Upper lobe of right lung (tissue), 1 donor: ENCODE measurements around the gene DNMT3B. TPM values are rescaled to one million over a fixed set of nuclear protein-coding genes. Genes with fewer than 3 reads are reported as not detected.
"Not testable (repeated sequence)": the region's sequence is repeated elsewhere in the genome, so short reads cannot be mapped to it uniquely, and the experiment has no call there.

Experiments used
- ATAC-seq: fragments of 200-7000 bp; cut with Tn5 transposase; one replicate; pipeline ENCODE4 v1.9.1; 2020; ENCODE audit warnings: mild to moderate bottlenecking, moderate library complexity
- DNase-seq: peaks from one replicate; pipeline ENCODE4 v3.0.0-alpha.2; 2020
- H3K27ac ChIP-seq: fragments of 200-600 bp; one replicate; pipeline ENCODE4 v1.8.0; 2022
- H3K27me3 ChIP-seq: fragments of 200-600 bp; one replicate; pipeline ENCODE4 v1.8.0; 2022; ENCODE audit warnings: mild to moderate bottlenecking
- H3K36me3 ChIP-seq: fragments of 200-600 bp; one replicate; pipeline ENCODE4 v1.8.0; 2022
- H3K4me1 ChIP-seq: fragments of 200-600 bp; one replicate; pipeline ENCODE4 v1.8.0; 2022
- H3K4me3 ChIP-seq: fragments of 200-600 bp; one replicate; pipeline ENCODE4 v1.8.0; 2022; ENCODE audit warnings: mild to moderate bottlenecking
- H3K9me3 ChIP-seq: fragments of 200-600 bp; one replicate; pipeline ENCODE4 v1.8.0; 2022
- intact Hi-C: fragments of 100-400 bp; cut with DNase I; formaldehyde crosslinking; loops from one replicate; pipeline ENCODE4 v1.11.0; 2022
- total RNA-seq: library from RNA; stranded (reverse); fragmentation: NEBNext Ultra II Directional; extraction: Animal tissue kit (Norgen Biotek cat#: 25700); gene quantifications from one replicate; pipeline ENCODE4 v1.2.1, GENCODE V29; 2021
- TF ChIP-seq, protein P1 (sequence below): fragments of 200-600 bp; IDR thresholded peaks from one replicate; pipeline ENCODE4 v1.8.0; 2022; ENCODE audit warnings: antibody characterized with exemption
- donor health status: DM: no; HTN: yes; CAD: no; lungs with severe emphysema.

DNMT3B gene
- total RNA-seq, 1 donor from 2014 or later = 0.84 TPM

DNA sequence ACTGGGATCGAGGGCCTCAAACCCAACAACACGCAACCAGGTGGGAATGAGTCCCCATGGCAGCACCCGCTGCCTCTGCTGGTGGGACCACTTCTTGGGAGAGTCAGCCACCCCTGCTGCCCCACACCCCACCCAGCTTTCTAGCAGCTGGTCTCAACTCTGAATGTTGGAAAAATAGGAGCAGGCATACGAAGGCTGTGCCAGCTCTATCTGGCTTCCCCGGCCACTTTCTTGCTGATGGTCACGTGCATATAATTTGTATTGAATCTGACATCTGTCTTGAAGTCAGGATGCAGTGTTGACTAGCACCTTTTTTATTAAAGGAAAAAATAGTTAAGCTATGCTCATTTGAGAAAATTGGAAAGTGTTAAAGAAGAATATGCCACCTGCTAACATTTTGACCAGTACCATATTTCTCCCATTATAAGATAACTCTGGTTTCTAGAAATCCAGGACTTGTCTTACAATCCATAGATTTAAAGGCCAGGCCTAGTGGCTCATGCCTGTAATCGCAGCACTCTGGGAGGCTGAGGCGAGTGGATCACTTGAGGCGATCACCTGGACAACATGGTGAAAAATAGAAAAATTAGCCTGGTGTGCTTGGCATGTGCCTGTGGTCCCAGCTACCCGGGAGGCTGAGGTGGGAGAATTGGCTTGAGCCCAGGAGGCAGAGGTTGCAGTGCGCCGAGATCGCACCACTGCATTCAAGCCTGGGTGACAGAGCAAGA lies 30.7 kb downstream of the DNMT3B start:
- DNase-seq = no peak
- intact Hi-C loops = no loop called here
- TF ChIP-seq, protein P1, sequence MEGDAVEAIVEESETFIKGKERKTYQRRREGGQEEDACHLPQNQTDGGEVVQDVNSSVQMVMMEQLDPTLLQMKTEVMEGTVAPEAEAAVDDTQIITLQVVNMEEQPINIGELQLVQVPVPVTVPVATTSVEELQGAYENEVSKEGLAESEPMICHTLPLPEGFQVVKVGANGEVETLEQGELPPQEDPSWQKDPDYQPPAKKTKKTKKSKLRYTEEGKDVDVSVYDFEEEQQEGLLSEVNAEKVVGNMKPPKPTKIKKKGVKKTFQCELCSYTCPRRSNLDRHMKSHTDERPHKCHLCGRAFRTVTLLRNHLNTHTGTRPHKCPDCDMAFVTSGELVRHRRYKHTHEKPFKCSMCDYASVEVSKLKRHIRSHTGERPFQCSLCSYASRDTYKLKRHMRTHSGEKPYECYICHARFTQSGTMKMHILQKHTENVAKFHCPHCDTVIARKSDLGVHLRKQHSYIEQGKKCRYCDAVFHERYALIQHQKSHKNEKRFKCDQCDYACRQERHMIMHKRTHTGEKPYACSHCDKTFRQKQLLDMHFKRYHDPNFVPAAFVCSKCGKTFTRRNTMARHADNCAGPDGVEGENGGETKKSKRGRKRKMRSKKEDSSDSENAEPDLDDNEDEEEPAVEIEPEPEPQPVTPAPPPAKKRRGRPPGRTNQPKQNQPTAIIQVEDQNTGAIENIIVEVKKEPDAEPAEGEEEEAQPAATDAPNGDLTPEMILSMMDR = no peak

DNA sequence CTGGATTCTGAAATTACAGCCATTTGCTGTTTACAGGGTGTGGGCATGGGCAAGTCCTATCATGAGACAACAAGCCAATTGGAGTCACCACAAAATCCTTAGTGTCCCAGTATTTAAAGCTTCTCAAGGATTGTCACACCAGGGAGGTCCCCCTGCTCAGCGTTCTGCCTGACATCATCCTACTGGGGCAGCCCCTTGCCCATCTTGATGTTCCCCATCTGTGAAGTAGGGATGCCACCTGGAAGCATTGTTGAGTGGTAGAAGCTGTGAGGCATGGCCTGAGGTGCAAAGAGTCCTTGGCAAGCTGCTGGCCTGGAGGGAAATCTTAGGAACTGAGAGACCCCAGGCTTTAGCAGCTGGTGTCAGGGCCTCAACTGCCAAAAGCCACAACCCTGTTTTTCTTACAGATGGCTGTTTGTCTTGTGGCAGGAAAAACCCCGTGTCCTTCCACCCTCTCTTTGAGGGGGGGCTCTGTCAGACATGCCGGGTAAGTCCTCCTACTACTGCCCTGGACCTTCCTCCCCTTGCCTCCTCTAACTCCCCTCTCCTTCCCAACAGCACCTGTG lies 34.3 kb downstream of the DNMT3B start:
- no peaks in the 10 kb centered on the region for H3K36me3 ChIP-seq
- DNase-seq (no peak), ATAC-seq (no peak)
- H3K4me1 ChIP-seq = peaks cover 4% of the 10 kb centered on the region
- H3K4me3 ChIP-seq = no peak overlapping the region
- intact Hi-C loops = no loop called here
- TF ChIP-seq, protein P1 = no peak
- no peaks in the 10 kb centered on the region for H3K9me3 ChIP-seq
- no peak overlapping the region for H3K27ac ChIP-seq
- H3K27me3 ChIP-seq = no peaks in the 10 kb centered on the region

More for the DNA sequence above, 30.7 kb downstream of the DNMT3B start:
- Histone ChIP-seq H3K4me3 (no peak overlapping the region), H3K27me3 (no peaks in the 10 kb centered on the region), H3K36me3 (no peaks in the 10 kb centered on the region), H3K4me1 (peaks cover 4% of the 10 kb centered on the region), H3K27ac (no peak overlapping the region), H3K9me3 (no peaks in the 10 kb centered on the region)
- no peak for ATAC-seq

DNA sequence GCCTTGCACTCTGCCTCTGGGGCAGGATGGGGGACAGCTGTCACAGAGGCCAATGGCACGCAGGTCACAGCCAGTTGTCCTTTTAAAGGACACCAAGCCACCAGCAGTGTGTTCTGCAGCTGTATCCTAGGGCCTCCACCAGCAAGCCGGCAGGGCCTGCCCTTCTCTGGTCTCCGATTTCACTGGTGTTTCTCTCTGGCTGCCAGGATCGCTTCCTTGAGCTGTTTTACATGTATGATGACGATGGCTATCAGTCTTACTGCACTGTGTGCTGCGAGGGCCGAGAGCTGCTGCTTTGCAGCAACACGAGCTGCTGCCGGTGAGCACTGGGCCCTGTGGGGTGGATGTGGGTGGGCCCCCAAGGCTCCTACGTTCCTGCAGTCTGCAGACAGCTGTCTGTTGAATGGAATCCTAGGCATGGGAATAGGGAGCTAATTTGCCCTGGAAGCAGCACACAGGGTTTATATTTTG lies 34.8 kb downstream of the DNMT3B start:
- no peak overlapping the region for H3K4me3 ChIP-seq
- no peaks in the 10 kb centered on the region for H3K36me3 ChIP-seq
- intact Hi-C loops = no loop called here
- peaks cover 4% of the 10 kb centered on the region for H3K4me1 ChIP-seq
- DNase-seq (no peak), ATAC-seq (no peak)
- TF ChIP-seq, protein P1 = no peak
- H3K9me3 ChIP-seq = no peaks in the 10 kb centered on the region
- no peaks in the 10 kb centered on the region for H3K27me3 ChIP-seq
- H3K27ac ChIP-seq = no peak overlapping the region

DNA sequence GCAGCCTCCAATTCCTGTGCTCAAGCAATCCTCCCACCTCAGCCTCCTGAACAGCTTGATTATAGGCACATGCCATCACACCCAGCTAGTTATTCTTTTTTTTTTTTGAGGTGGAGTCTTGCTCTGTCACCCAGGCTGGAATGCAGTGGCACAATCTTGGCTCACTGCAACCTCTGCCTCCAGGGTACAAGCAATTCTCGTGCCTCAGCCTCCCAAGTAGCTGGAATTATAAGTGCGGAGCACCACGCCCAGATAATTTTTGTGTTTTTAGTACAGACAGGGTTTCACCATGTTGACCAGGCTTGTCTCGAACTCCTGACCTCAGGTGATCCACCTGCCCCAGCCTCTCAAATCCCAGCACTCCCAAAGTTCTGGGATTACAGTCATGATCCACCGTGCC lies 35.4 kb downstream of the DNMT3B start:
- ATAC-seq, H3K4me1 ChIP-seq, H3K4me3 ChIP-seq, intact Hi-C loops, H3K36me3 ChIP-seq, DNase-seq, H3K27ac ChIP-seq, H3K27me3 ChIP-seq, H3K9me3 ChIP-seq: not testable (repeated sequence)

DNA sequence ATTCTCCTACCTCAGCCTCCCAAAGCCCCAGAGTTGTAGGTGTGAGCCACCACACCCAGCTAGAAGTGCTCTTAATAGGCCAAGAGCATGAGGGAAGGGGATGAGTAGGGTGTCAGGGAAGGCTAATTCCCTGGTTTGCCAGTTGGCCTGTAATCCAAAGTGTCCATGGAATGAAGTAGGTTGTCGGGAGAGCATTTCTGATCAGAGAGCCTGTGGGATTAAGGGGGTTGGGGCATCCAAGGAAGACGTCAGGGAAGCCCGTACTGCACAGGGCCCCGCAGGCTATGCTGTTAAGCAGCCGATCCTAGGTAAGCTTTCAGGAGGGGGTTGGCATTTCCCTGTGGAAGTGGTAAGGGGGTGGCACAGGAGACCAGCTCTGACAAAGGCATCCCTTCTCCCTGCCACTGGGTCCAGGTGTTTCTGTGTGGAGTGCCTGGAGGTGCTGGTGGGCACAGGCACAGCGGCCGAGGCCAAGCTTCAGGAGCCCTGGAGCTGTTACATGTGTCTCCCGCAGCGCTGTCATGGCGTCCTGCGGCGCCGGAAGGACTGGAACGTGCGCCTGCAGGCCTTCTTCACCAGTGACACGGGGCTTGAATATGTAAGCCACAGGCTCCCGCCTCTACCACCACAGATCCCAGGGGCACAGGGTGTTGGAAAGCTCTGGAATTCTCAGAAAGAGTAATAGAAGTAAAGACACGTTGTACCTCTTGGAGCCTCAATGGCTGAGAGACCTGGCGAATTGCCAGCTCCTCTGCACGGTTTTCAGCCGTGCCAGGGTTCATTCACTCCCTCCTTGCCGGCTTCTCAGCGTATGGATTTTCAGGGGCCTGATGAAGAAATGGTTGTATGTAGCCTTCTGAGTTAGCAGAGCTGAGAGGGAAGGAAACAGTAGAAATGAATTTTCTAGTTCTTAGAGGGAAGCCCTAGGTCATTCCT lies 36.1 kb downstream of the DNMT3B start:
- TF ChIP-seq, protein P1 = no peak
- Histone ChIP-seq H3K4me1 (peaks cover 4% of the 10 kb centered on the region), H3K4me3 (no peak overlapping the region), H3K27me3 (no peaks in the 10 kb centered on the region), H3K27ac (no peak overlapping the region), H3K9me3 (no peaks in the 10 kb centered on the region), H3K36me3 (no peaks in the 10 kb centered on the region)
- intact Hi-C loops = no loop called here
- no peak for ATAC-seq
- DNase-seq = no peak
